Naive thymus-derived CD4-positive, alpha-beta T cell (primary cell): ENCODE data around the gene WASF2. TPM values are rescaled to one million over a fixed set of nuclear protein-coding genes. Genes with fewer than 3 reads are reported as not detected.
A peak's percentile ranks its signal among the peaks of the same experiment; 100 is the strongest.
"Not testable (repeated sequence)": the region's sequence is repeated elsewhere in the genome, so short reads cannot be mapped to it uniquely, and the experiment has no call there.

Source experiments
- ATAC-seq: fragments of 150-1000 bp; cut with Tn5 transposase; 2 replicates; pipeline ENCODE4 v1.10.0; 2021; ENCODE audit warnings: mild to moderate bottlenecking, moderate library complexity
- CTCF ChIA-PET: fragments of 350-600 bp; sonication (Branson Sonifier 250); formaldehyde crosslinking; loops from one replicate; lab custom pipeline; 2021; ENCODE audit warnings: antibody characterized with exemption; lab: Charles Lee
- POLR2A ChIA-PET: fragments of 350-600 bp; sonication (Branson Sonifier 250); formaldehyde crosslinking; loops from one replicate; lab custom pipeline; 2021; ENCODE audit warnings: antibody characterized with exemption, inconsistent platforms; lab: Charles Lee
- DNase-seq, 9 donors: peaks; one replicate each; pipeline versions ENCODE4 v3.0.0 to v3.0.0-alpha.2; 2020 to 2022; ENCODE audit warnings: mixed read lengths in 1 of 9
- H3K27ac ChIP-seq: one replicate; pipeline ENCODE4 v1.7.0; 2013; ENCODE audit warnings: mild to moderate bottlenecking, low read depth, low read length, moderate library complexity
- H3K27me3 ChIP-seq, 2 donors: one replicate each; pipeline ENCODE4 v1.7.0; 2013; ENCODE audit warnings: low read length in 2 of 2, mild to moderate bottlenecking in 2 of 2, moderate library complexity in 2 of 2; ENCODE audit not compliant: control insufficient read depth in 2 of 2, insufficient read depth in 2 of 2
- H3K36me3 ChIP-seq, 3 experiments: 1 replicate in 2 of 3; 2 replicates in 1 of 3; pipeline ENCODE4 v1.7.0; 2013; ENCODE audit warnings: low read length in 3 of 3, mild to moderate bottlenecking in 3 of 3, moderate library complexity in 1 of 3; ENCODE audit not compliant: insufficient read depth in 3 of 3, control insufficient read depth in 2 of 3
- H3K4me1 ChIP-seq, 2 donors: one replicate each; pipeline ENCODE4 v1.7.0; 2013; ENCODE audit warnings: low read length in 2 of 2, mild to moderate bottlenecking in 2 of 2, moderate library complexity in 1 of 2; ENCODE audit not compliant: control insufficient read depth in 2 of 2, insufficient read depth in 2 of 2
- H3K4me3 ChIP-seq: 2 replicates; pipeline ENCODE4 v1.7.0; 2013; ENCODE audit warnings: mild to moderate bottlenecking, low read length
- H3K9me3 ChIP-seq, 3 experiments: 1 replicate in 2 of 3; 2 replicates in 1 of 3; pipeline ENCODE4 v1.7.0; 2013; ENCODE audit warnings: low read length in 3 of 3; ENCODE audit not compliant: control insufficient read depth in 2 of 3
- H3K27ac Mint-ChIP-seq, 9 donors: one replicate each; pipeline ENCODE4 v1.8.0; 2020 to 2022; ENCODE audit warnings: mixed read lengths in 9 of 9, mild to moderate bottlenecking in 8 of 9, moderate library complexity in 5 of 9, inconsistent platforms in 2 of 9
- H3K27me3 Mint-ChIP-seq, 5 donors: one replicate each; pipeline ENCODE4 v1.8.0; 2021 to 2022; ENCODE audit warnings: mixed read lengths in 5 of 5, mild to moderate bottlenecking in 1 of 5
- H3K36me3 Mint-ChIP-seq, 5 donors: one replicate each; pipeline ENCODE4 v1.8.0; 2020 to 2022; ENCODE audit warnings: mixed read lengths in 5 of 5, mild to moderate bottlenecking in 3 of 5, inconsistent platforms in 1 of 5
- H3K4me1 Mint-ChIP-seq, 7 donors: one replicate each; pipeline ENCODE4 v1.8.0; 2020 to 2022; ENCODE audit warnings: mixed read lengths in 7 of 7, mild to moderate bottlenecking in 3 of 7, inconsistent platforms in 1 of 7
- H3K4me3 Mint-ChIP-seq, 10 donors: one replicate each; pipeline ENCODE4 v1.8.0; 2020 to 2022; ENCODE audit warnings: mild to moderate bottlenecking in 10 of 10, mixed read lengths in 10 of 10, moderate library complexity in 6 of 10, inconsistent platforms in 2 of 10
- H3K9me3 Mint-ChIP-seq, 11 donors: one replicate each; pipeline ENCODE4 v1.8.0; 2020 to 2022; ENCODE audit warnings: mixed read lengths in 11 of 11, mild to moderate bottlenecking in 4 of 11, inconsistent platforms in 1 of 11, moderate library complexity in 1 of 11
- intact Hi-C, 2 donors: fragments of 100-400 bp; cut with micrococcal nuclease; formaldehyde crosslinking; loops; one replicate each; pipeline ENCODE4 v1.15.1; 2023
- polyA plus RNA-seq, 2 donors: library from polyadenylated mRNA; unstranded; fragments of 300-500 nt; fragmentation: Illumina TruSeq; gene quantifications; one replicate each; pipeline ENCODE4 v1.2.3, GENCODE V29; 2021
- total RNA-seq, 6 experiments: library from RNA in 5 of 6; stranded (reverse) in 5 of 6; gene quantifications; 1 replicate in 5 of 6; 2 replicates in 1 of 6; pipeline ENCODE4 v1.2.3 and lab custom pipeline; 2021 to 2026

Gene WASF2
- total and polyA plus RNA-seq, 7 experiments from 2014 or later: 78.4 to 177 (median 140) TPM

DNA sequence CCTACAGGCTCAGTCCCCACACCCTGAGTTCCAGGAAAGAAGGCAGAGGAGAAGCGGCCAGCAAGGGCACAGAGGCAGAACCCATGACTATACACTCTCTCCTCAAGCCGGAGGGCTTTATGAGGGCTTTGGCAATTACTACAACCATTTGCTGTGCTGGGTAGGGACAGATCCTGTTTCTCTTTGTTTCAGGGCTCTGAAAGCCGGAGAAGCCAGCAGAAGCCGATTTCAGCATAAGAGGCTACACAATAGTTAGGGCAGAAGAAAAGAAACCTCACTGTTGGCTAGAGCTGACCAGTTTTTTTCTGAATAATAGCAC lies 83.6 kb downstream of the WASF2 start:
- no peak for ATAC-seq
- no peaks in the 10 kb centered on the region for H3K9me3 ChIP-seq
- H3K27ac ChIP-seq: no peak overlapping the region
- peak overlapping the region in 4 of 9 donors; percentile 9 to 65 (median 46) for H3K27ac Mint-ChIP-seq
- H3K4me3 Mint-ChIP-seq: no peak overlapping the region
- H3K27me3 ChIP-seq: no peaks in the 10 kb centered on the region
- intact Hi-C loops: no loop called here
- peaks cover 16 to 55% (median 19%) of the 10 kb centered on the region in 3 experiments for H3K36me3 ChIP-seq
- ChIA-PET POLR2A (interaction anchor here (1.9 kb wide), 1 partner anchor 10 kb away, joined by 4 read pairs; no protein-coding TSS in a partner anchor), CTCF (interaction anchor here (0.6 to 1.0 kb wide), 2 partner anchors 201 to 203 kb away, joined by 3 read pairs; no protein-coding TSS in a partner anchor)
- H3K27me3 Mint-ChIP-seq: no peaks in the 10 kb centered on the region
- no peak overlapping the region for H3K4me3 ChIP-seq
- peaks cover 0 to 17% of the 10 kb centered on the region in 2 donors for H3K4me1 ChIP-seq
- H3K4me1 Mint-ChIP-seq: peaks cover 12 to 30% (median 29%) of the 10 kb centered on the region in 7 donors
- H3K36me3 Mint-ChIP-seq: peaks cover 4 to 21% (median 13%) of the 10 kb centered on the region in 5 donors
- H3K9me3 Mint-ChIP-seq: peaks cover 0 to 1% (median 0%) of the 10 kb centered on the region in 11 donors
- DNase-seq: no peak

DNA sequence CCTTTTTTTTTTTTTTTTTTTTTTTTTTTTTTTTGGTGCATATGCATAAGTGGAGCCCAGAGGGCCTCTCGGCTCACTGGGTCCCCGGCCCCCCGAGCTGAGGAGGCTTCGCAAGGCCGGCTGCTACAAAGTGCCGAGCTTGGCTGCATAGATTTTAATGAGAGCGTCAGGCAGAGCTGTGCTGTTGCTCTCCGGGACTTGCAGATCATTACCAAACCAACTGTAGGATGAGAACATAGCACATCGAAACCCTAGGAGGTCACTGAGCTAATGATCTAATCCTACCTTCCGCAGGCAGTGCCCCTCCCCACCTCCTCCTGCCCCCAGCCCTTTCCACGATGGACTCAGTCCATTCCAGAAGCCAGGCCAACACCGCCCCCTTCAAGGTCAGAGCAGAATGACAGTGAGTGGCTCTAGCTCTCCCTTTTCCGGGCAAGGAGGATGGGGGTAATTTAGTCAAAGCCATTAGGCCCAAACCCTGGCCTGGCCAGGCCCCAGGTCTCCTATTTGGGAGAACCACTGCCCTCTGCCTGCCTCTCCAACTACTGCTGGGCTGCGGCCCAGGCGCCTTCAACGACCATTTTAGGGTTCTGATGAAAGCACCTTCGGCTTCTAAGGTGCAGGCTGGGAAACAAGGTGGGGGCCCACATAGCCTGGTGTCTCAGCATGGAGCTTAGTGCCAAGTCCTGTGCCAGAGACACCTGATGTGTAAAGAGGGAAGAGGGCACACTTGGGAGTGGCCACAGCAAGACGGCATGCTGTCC lies 84.2 kb downstream of the WASF2 start:
- H3K9me3 ChIP-seq, intact Hi-C loops, H3K4me3 ChIP-seq, DNase-seq, ATAC-seq, H3K27me3 ChIP-seq, H3K4me3 Mint-ChIP-seq, H3K9me3 Mint-ChIP-seq, H3K27me3 Mint-ChIP-seq: not testable (repeated sequence)
- H3K27ac ChIP-seq: peak overlapping the region; percentile 27
- peaks cover 12 to 49% (median 19%) of the 10 kb centered on the region in 3 experiments for H3K36me3 ChIP-seq
- POLR2A ChIA-PET: interaction anchor here (1.9 kb wide), 1 partner anchor 11 kb away, joined by 4 read pairs; no protein-coding TSS in a partner anchor
- CTCF ChIA-PET: interaction anchor here (0.9 to 1.2 kb wide), 4 partner anchors 31 to 257 kb away, joined by 3 to 5 read pairs (median 3); partner anchors contain the start of gene AHDC1
- Mint-ChIP-seq H3K27ac (peak overlapping the region in 4 of 9 donors; percentile 34 to 76 (median 66)), H3K36me3 (peaks cover 4 to 16% (median 7%) of the 10 kb centered on the region in 5 donors), H3K4me1 (peaks cover 12 to 32% (median 30%) of the 10 kb centered on the region in 7 donors)
- H3K4me1 ChIP-seq: peaks cover 0 to 17% of the 10 kb centered on the region in 2 donors

DNA sequence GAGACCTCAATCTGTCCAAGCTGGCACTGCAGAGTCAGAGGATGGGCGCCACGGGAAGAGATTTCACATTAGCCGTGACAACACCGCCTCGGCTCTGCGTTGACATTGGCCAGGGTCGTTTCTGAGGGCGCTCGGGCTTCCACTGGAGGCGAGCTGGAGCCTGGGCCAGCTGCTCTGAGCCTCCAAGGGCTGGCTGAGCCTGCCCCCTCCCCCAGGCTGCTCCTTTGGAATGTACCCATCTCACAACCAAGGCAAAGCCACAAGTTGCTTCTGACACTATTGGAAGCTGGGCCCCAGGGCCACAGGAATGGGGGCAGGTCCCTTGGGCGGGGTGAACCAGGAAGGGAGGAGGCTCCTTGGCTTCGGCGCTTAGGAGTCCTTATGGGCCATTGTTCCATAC lies 84.9 kb downstream of the WASF2 start:
- no peaks in the 10 kb centered on the region for H3K27me3 Mint-ChIP-seq
- peaks cover 12 to 37% (median 31%) of the 10 kb centered on the region in 7 donors for H3K4me1 Mint-ChIP-seq
- POLR2A ChIA-PET: no interaction called here

DNA sequence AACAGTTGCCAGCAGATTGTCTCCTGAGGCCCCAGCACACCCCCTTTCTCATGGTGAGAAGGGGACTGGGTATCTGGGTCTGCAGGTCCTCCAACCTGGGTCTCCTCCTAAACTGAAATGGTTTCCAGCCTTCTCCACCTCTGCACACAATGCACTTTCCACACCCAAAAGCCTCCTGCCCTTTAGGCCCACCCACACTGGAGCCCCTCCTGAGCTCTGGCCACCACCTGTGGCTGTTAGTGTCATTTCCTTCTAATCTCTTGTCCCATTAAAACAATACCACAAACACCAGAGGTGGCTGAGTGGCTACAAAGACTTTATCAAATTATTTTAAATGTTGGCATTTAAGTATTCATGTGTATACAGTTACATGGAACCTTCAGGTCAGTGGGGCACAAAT lies 86.0 kb downstream of the WASF2 start:
- Mint-ChIP-seq H3K4me3 (peak overlapping the region in 3 of 10 donors; percentile 41 to 55 (median 53)), H3K36me3 (peaks cover 0 to 14% (median 7%) of the 10 kb centered on the region in 5 donors), H3K4me1 (peaks cover 12 to 38% (median 32%) of the 10 kb centered on the region in 7 donors), H3K27me3 (no peaks in the 10 kb centered on the region), H3K27ac (peak overlapping the region; percentile 26 to 95 (median 87)), H3K9me3 (peaks cover 0 to 1% (median 0%) of the 10 kb centered on the region in 11 donors)
- ChIA-PET POLR2A (interaction anchor here (0.5 to 1.7 kb wide), 3 partner anchors 14 to 123 kb away, joined by 3 to 4 read pairs (median 4); no protein-coding TSS in a partner anchor), CTCF (interaction anchor here (1.2 to 3.3 kb wide), 4 partner anchors 94 to 205 kb away, joined by 3 to 19 read pairs (median 9); partner anchors contain the start of gene AHDC1)
- ATAC-seq (no peak), DNase-seq (no peak)
- peaks cover 9 to 33% (median 13%) of the 10 kb centered on the region in 3 experiments for H3K36me3 ChIP-seq
- peaks cover 0 to 17% of the 10 kb centered on the region in 2 donors for H3K4me1 ChIP-seq
- no peak overlapping the region for H3K4me3 ChIP-seq
- H3K27ac ChIP-seq: peak overlapping the region; percentile 48
- intact Hi-C loops: loop anchor here (1.0 kb wide), 3 partner anchors 119 to 202 kb away; no protein-coding TSS in a partner anchor
- no peaks in the 10 kb centered on the region for H3K9me3 ChIP-seq
- no peaks in the 10 kb centered on the region for H3K27me3 ChIP-seq

More for the DNA sequence above, 84.9 kb downstream of the WASF2 start:
- peak overlapping the region in 2 of 9 donors; percentile 51 to 74 for H3K27ac Mint-ChIP-seq
- no peak for ATAC-seq
- Histone ChIP-seq H3K27me3 (no peaks in the 10 kb centered on the region), H3K4me1 (peaks cover 0 to 17% of the 10 kb centered on the region in 2 donors), H3K27ac (no peak overlapping the region), H3K36me3 (peaks cover 9 to 42% (median 13%) of the 10 kb centered on the region in 3 experiments), H3K4me3 (no peak overlapping the region), H3K9me3 (no peaks in the 10 kb centered on the region)
- H3K9me3 Mint-ChIP-seq: peaks cover 0 to 1% (median 0%) of the 10 kb centered on the region in 11 donors
- peaks cover under 1 to 14% (median 7%) of the 10 kb centered on the region in 5 donors for H3K36me3 Mint-ChIP-seq
- CTCF ChIA-PET: interaction anchor here (0.9 to 1.2 kb wide), 4 partner anchors 32 to 258 kb away, joined by 3 to 5 read pairs (median 3); partner anchors contain the start of gene AHDC1
- no peak for DNase-seq
- intact Hi-C loops: no loop called here
- H3K4me3 Mint-ChIP-seq: no peak overlapping the region

DNA sequence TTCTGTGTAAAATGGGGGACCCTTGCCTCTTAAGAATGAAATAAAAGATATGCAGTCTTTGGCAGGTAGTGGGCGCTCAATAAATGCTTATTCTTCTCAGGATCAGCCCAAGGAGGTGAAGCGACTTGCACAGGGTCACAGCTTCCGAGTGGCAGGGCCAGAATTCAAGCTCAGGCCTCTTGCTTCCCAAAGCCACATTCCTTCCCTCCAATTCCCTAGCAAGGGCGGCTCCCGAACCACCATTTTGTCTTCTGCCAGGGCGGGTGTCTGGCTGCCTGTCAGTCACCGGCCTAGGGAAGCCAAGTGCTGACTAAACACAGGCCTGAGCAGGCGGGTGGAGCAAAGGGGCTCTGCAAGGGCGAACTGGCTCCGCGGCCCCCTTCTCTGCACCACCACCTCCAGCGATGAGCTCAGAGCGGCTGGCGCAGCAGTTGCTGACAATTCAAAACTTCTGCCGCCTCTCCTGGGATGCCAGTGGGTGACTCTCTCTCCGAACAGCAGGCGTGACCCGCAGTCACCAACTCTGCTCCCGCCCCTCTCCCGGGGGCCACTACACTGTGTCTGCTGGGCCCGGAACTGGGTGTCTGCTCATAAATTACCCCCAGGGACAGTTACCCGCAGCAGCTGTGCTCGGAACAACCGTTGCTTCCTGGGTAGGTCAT lies 86.8 kb downstream of the WASF2 start:
- H3K4me1 ChIP-seq: peaks cover 0 to 17% of the 10 kb centered on the region in 2 donors
- peak; percentile 75 for ATAC-seq
- peak overlapping the region in 9 of 10 donors; percentile 16 to 68 (median 48) for H3K4me3 Mint-ChIP-seq
- H3K9me3 ChIP-seq: no peaks in the 10 kb centered on the region
- no peaks in the 10 kb centered on the region for H3K27me3 Mint-ChIP-seq
- peak overlapping the region; percentile 29 to 95 (median 87) for H3K27ac Mint-ChIP-seq
- H3K27me3 ChIP-seq: no peaks in the 10 kb centered on the region
- H3K4me3 ChIP-seq: no peak overlapping the region
- H3K9me3 Mint-ChIP-seq: peaks cover 0 to 1% (median 0%) of the 10 kb centered on the region in 11 donors
- CTCF ChIA-PET: interaction anchor here (0.5 to 3.3 kb wide), 20 partner anchors 8 to 506 kb away, joined by 3 to 23 read pairs (median 4); partner anchors contain the start of genes AHDC1 and WASF2
- peak overlapping the region; percentile 48 for H3K27ac ChIP-seq
- intact Hi-C loops: loop anchor here (1.0 kb wide), 3 partner anchors 120 to 203 kb away; no protein-coding TSS in a partner anchor
- POLR2A ChIA-PET: interaction anchor here (0.5 to 1.7 kb wide), 8 partner anchors 12 to 237 kb away, joined by 3 to 6 read pairs (median 4); partner anchors contain the start of gene AHDC1
- DNase-seq: peak in 6 of 9 donors; percentile 44 to 62 (median 50)
- H3K36me3 ChIP-seq: peaks cover 3 to 25% (median 7%) of the 10 kb centered on the region in 3 experiments
- H3K36me3 Mint-ChIP-seq: peaks cover 0 to 10% (median 5%) of the 10 kb centered on the region in 5 donors
- peaks cover 11 to 42% (median 33%) of the 10 kb centered on the region in 7 donors for H3K4me1 Mint-ChIP-seq
